Stimulated activated CD4-positive, alpha-beta T cell treated with anti-CD3 and anti-CD28 coated beads, Interleukin-2, amount 100 ng/mL, for 48 hours (primary cell): ENCODE measurements around the gene KRTAP10-4.
"Not testable (repeated sequence)": the region's sequence is repeated elsewhere in the genome, so short reads cannot be mapped to it uniquely, and the experiment has no call there.

Experiments
- DNase-seq, 2 donors: peaks; one replicate each; pipeline ENCODE4 v3.0.0-alpha.2; 2020

The KRTAP10-4 gene

DNA sequence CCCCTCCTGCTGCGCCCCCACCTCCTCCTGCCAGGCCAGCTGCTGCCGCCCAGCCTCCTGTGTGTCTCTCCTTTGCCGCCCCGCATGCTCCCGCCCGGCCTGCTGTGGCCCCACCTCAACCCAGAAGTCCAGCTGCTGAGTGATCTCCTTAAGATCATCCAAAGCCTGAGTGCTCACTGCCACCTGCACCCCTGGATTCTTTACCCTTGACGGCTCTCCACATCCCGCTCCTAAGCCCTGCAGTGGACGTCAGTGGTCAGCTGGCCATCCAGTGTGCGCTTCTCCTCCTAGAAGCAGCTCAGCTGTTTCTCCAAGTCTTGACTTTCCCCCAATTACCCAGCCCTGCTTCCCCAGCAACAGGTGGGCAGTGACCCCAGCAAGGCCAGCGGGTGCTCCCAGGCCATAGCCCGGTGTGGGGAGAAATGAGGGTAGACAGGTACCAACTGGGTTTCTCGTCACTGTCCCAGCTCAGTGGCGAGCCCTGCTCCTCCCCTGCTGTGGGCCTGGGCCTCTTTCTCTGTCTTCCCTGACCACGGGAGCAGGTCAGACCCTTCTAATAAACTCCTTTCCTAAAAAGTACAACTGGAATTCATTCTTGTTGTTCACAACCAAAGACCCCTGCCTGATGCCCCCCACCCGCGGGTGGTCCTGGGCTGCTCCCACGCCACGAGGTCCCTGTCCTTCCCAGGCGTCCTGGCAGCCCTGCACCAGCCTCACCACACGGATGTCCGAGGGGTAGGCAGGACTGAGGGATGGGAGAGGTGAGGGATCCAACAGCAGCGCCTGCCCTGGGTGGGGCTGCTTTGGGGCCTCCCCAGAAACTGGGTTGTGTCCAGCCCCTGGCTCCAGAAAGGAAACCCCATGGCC is 28.3 kb downstream of the KRTAP10-4 start:
- DNase-seq: no peak

DNA sequence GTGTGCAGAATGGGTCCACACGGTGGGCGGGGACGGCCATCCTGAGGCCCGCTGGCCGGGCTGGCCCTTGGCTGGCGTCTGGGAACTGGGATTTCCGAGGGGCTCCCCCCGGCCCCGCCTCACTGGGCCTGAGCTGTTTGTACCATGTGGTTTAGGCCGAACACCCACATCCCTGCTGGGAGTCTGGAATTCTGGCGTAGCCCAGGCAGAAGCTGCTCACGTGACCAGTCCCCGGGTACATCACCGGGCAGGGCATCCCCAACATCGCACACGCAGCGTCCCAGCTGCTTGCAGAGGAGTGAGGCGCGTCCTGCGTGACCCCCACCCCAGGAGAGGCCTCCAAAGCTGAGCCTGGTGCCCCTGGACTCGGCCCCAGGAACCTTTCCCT is 28.9 kb downstream of the KRTAP10-4 start:
- DNase-seq: no peak

DNA sequence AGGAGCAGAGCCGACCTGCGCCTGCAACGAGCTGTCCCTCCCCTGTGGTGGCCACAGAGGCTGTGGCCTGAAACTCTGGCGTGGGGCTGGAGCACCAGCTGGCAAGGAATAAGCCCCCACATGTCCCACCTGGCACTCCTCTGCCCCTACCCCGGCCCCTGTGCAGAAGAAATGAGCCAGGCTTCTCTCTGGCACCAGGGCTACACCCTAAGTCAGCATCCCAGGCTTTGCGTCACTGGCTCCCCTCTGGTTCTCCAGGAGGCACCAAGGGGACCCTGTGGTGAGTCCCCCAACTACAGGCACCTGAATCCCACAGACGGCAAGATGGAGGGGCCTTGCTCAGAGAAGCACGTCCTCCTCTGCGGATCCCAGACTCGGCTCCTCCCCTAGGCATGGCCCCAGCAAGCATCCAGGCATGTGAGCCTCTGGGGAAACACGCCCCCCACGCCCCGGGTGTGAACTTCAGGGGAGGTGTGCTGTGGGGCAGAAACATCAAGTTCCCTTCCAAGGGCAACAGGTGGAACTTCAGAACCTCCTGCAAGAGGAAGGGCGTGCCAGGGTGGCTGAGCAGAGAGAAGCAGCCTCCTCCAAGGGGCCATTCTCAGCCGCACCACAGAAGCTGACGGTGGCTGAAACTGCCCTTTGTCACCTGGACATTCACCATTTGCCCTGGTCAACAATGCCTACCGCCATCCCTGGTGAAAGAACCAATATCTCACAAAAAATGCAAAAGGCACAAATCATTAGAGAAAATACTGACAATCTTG is 29.8 kb downstream of the KRTAP10-4 start:
- no peak for DNase-seq

DNA sequence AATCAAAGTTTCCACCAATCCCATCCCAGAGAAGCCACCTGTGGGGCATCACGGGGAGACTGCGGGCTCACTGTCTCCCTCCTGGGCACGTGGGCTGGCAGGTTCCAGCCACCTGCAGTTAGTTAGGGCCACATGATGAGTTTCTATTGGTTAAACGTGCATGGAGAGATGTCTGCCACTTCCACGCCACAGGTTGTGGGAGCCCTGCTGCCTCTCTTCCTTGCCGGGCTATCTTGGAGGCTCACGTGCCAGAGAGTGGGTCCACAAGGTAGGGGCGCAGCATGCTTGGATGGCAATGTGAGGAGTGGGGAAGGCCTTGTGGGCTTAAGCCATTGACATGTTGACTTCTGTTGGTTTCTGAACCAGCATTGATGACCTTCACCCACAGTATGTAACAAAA is 30.4 kb downstream of the KRTAP10-4 start:
- no peak for DNase-seq

DNA sequence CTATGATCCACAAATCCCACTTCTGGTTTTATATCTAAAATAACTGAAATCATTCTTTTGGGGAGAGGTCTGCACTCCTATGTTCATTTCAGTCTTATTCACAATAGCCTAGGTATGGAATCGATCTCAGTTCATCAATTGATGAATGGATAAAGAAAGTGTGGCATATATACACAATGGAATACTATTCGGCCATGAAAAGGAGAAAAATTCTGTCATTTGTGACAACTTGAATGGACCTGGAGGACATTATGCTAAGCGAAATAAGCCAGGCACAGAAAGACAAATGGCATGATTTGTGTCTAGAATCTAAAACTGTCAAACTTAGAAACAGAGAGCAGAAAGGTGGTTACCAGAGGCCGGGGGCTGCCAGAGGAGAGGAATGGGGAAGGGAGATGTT is 33.0 kb downstream of the KRTAP10-4 start:
- DNase-seq: no peak

DNA sequence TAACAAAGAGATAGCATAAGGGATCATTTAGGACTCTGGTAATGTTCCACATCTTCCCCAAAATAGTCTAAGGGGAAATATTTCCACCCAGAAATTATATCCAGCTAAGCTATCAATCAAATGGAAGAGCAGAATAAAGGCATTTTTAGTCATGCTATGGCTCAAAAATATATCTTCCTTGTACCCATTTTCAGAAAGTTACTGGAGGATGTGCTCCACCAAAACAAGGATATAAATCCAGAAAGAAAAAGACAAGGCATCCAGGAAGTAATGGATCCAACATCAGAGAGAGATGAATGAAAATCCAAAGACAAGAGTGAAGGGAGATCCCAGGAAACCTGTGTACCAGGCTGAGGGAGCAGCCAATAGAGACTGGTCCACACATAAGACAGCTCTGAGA is 35.7 kb downstream of the KRTAP10-4 start:
- DNase-seq: no peak

DNA sequence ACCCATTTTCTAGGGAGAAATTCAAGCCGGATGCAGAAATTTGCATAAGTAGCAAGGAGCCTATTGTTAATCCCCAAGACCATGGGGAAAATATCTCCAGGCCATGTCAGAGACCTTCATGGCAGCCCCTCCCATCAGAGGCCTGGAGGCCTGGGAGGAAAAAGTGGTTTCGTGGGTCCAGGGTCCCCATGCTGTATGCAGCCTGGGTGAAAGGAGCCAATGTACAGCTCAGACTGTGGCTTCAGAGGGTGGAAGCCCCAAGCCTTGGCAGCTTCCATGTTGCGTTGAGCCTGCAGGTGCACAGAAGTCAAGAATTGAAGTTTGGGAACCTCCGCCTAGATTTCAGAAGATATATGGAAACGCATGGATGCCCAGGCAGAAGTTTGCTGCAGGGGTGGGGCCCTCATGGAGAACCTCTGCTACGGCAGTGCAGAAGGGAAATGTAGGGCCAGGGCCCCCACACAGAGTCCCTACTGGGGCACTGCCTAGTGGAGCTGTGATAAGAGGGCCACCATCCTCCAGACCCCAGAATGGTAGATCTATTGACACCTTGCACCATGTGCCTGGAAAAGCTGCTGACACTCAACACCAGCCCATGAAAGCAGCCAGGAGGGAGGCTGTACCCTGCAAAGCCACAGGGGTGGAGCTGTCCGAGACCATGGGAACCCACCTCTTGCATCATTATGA is 36.8 kb downstream of the KRTAP10-4 start:
- not testable (repeated sequence) for DNase-seq

DNA sequence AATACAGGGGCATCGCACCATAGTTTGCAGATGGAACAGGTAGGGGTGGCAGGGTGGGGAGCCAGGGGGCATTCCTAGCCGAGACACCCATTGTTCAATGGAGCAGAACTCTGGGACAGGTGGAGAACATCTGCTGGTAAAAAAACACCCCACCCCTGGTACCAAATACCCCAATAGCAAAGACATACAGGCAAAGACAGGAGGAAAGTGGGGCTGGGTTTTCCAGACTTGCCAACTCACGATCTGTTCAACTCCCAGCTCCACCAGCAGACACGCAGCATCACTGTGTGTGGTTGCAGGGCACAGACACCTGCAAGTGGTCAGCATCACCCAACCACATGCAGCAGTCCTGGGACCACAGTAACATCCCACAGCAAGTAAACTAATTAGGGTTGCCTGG is 38.0 kb downstream of the KRTAP10-4 start:
- DNase-seq: no peak

DNA sequence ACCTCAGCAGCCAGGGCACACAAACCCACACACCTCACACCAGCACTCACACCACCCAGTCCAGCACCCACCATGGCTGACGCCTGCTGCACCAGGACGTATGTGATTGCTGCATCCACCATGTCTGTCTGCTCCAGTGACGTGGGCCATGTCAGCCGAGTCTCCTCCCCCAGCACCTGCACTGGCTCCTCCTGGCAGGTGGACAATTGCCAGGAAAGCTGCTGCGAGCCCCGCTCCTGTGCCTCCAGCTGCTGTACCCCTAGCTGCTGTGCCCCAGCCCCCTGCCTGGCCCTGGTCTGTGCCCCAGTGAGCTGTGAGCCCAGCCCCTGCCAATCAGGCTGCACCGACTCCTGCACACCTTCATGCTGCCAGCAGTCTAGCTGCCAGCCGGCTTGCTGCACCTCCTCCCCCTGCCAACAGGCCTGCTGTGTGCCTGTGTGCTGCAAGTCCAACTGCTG is 38.5 kb downstream of the KRTAP10-4 start, which contains the start of gene KRTAP10-8:
Gene KRTAP10-8 (plus strand): TSS at position 51 of the 458 bp plus-strand sequence. CDS start 22 bp downstream, at position 73.
- no peak for DNase-seq

DNA sequence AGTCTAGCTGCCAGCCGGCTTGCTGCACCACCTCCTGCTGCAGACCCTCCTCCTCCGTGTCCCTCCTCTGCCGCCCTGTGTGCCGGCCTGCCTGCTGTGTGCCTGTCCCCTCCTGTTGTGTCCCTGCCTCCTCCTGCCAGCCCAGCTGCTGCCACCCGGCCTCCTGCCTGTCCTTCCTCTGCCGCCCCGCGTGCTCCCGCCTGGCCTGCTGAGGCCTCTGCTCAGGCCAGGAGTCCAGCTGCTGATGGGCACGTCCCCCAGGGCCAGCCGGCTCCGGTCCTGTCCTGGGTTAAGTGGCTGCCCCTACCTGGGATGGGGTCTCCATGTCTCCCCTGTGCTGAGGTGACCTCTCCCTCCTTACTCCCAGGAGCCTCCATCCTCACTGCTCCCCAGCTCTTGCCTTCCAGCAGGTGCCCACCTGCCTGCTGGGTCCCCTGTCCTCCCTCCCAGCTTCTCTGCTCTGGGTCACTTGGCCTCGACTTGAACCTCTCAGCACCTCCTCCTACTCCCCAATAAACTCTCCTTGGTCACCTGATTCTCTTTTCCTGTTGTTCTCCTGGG is 39.2 kb downstream of the KRTAP10-4 start:
- no peak for DNase-seq

DNA sequence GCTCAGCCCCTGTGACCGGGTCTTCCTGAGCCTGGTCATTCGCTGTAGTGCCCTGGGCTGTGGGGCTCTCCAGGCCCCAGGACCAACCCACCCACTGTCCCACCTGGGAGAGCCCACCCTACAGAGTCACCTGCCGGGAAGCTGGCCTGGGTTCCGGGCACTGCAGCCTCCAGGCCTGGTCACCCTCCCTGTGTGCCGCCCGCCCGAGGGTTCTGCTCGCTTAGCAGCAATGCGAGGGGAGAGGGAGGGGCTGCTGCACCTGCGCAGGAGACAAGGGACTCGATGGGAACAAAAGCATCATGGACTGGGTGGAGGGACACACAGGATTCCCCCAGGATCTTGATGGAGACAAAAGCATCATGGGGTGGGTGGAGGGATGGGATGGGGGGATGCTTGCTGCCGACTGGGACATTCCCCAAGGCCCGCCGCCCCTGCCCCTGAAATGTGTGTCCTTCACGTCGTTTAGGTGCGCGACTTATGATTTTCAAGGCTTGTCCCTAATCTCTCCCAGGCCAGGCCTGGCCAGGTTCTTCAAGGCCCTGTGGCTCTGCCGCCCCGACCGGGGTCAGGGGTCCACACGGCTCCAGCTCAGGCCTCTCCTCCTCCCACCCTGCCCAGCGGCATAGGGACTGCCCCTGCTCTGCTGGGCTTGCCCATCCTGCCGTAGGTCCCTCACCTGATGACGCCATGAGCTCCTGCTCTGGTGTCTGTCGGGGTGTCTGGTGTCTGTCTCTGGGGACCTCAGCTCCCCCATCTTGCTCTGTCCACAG is 40.0 kb downstream of the KRTAP10-4 start:
- DNase-seq: no peak

DNA sequence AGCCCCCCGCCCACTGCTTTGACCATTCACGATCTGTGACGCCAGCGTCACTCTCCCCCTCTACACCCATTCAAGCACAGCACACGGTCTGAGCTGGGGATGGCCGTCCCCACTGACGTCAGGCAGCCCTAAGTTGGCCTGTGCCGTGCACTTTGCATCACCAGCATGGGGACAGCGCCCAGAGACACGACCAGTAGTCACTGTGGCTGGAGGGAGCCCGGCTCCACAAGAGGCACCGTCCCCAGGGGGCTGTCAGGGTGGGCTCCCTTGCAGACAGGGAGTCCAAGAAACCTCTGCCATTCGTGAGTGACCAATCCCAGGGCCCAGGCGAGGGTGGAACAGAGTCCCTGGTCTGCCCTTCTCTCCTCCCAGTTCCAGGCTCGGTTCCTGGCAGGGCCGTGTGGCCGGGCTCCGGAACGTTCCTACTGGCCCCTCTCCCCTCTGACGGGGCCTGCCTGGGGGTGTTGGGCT is 40.7 kb downstream of the KRTAP10-4 start:
- no peak for DNase-seq

DNA sequence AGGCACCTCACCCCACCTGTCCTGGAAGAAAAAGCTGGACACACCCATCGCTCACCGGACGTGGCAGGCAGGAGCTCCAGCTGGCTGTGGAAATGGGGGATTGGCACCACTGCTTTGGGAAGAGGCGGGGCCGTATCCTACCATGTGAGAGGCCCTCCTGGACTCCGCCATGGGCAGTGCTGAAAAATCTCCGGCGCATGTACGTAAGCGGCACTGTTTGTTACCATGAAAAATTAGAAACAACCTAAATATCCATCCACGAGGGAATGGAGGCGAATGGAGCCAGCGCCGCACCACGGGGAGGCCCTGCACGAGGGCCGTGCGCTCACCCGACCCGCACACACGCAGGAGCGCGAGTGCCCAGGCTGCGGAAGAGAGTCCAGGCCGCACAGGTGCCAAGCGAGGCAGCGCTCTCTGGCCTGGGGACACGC is 41.4 kb downstream of the KRTAP10-4 start:
- no peak for DNase-seq

DNA sequence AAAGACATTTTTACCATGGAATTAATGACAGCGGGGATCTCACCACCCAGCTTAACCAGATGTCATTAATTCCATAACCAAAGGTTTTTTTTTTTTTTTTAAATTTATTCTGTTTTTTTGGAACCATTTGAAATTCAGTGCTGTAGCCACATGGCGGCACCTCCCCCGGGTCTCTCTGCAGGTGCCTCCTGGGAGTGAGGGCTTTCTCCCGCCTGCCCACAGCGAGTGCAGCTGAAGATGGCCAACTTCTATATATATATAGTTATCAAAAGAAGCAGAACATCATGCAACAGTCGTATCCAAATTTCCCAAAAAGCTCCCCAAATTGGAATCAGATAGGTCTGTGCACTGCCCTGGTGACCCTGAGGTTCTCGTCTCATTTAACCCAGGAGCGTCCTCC is 41.9 kb downstream of the KRTAP10-4 start:
- no peak for DNase-seq

DNA sequence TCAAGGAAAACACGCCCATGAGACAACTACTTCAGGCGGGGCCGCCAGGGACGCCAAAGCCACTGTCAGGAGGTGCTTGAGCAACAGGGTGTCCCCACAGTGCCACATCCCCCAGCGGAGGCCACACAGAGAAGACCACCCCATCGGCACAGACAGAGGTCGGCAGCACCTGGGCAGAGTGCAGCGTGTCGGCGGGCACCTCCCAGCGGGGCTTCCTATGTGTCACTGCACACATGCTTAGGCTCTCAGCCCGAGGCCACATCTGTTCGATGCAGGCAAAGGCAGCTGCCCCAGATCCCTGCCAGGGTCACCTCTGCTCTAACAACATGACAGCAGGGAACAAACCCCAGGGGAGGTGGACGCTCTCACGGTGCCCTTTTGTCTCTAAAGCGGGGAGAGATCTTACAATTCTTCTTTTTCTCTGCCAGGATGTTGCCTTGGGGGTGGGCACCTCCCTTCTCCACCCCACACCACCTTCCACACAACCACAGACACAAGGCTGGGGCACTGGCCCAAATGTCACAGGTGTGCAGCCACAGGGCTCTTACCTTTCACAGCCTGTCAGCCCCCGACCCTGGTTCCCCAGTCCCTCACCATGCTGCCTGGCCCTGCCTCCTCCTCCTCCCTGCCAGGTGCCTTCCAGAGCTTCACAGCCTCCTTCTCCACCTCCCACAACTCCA is 42.5 kb downstream of the KRTAP10-4 start:
- DNase-seq: no peak

DNA sequence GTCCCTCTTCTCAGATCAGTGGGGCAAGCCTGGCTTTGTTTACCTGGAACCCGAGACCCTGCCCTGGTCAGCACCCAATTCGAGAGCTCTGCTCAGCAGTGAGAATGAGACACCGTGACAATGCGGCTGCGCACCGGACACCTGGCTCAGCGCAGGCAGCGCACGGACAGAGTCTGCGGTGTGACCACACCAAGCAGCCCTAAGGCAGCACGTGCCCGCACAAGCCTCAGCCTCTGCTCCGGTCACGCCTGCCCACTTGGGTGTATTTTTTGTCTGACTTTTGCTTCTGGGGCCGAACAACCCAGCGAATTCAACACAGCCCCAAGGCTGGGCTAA is 43.0 kb downstream of the KRTAP10-4 start:
- no peak for DNase-seq

DNA sequence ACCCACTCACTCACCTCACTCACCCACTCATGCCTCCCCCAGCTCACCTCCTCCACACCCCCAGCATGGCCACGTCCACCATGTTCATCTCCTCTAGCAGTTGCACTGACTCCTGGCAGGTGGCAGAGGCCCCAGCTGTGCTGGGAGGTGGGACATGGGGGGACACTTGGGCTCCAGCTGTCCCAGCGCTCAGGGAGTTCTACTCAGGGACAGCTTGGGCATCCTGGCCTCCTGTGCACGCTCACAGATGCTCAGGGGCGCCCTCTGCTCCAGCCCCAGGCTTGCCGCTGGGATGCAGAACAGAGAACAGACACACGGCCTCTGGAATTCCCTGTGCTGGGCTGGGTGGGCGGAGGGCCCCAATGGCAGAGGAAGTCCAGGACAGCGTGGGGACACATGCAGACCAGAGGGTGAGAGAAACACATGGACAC is 43.6 kb downstream of the KRTAP10-4 start:
- DNase-seq: no peak

DNA sequence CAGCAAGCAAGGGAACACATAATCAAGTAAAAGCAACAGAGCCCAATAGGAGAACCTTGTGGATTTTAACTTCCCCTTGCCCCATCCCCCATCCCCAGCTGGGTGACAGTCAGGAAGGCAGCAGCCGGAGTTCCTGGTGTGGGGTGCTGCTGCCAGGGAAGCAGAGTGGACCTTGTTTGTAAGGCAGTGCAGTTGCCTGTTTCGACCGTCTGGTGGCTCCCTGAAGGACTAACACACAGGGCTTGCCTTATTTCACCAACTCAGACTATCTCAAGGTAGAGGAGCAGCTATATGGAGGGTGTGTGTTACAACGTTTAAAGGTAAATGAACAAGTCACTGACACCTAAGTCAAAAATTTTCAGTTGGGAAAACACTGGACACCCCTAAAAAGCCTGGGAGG is 45.0 kb downstream of the KRTAP10-4 start:
- peak in 1 of 2 donors; percentile 7 for DNase-seq

DNA sequence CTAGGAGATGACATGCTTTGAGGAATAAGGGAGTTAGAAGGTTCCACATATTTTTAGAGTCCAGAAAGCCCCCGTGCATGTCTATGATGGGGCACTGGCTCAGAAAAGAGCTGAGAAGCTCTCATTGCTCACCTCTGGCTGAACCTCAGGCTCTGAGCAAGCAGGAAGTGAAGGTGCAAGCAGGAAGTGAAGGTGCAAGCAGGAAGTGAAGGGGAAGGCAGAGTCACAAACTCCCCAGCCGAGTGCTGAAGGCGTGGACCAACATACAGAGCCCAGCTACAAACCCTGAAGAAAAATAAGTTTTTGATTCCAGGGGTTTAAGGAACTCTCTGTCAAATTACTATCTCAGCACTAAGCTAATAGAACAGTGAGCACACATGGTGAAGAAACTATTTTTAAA is 45.4 kb downstream of the KRTAP10-4 start:
- peak; percentile 19 to 31 for DNase-seq

DNA sequence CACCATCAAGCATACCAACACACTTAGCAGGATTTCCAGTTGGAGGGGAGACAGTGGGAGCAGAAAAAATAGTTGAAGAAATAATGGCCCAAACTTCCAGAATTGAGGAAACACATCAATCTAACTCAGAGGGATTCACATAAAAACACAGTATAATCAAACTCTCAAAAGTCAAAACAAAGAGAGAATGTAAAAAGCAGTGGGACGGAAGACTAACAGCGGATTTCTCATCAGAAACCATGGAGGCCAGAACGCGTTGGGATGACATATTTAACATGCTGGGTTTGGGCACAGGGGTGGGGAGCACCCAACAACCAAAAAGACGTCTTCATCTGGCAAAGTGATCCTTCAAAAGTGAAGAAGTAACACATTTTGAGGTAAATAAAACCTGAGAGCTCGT is 46.4 kb downstream of the KRTAP10-4 start:
- no peak for DNase-seq

DNA sequence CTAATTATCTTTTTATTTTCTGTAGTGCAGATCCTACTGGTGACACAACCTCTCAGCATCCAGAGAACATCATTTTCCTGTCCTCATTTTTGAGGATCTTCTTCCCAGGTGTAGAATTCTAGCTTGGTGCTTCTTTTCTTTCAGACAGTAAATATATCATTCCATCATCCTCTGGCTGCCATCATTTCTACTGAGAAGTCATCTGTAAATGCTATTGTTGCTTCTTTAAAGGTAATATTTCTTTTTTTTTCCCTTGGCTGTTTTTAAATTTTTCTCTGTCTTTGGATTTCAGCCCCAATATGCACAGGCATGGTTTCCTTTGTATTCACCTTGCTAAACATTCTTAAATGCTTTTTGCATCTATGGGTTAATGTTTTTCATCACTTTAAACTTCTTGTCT is 50.0 kb downstream of the KRTAP10-4 start:
- DNase-seq: no peak
